ENCODE data around the gene SOX15. TPM values are rescaled to one million over a fixed set of nuclear protein-coding genes. Genes with fewer than 3 reads are reported as not detected.

SOX15 gene
- total RNA-seq, 1 experiment from 2014 or later, result 0.33 TPM

- H3K4me1 ChIP-seq (ENCODE audit: control insufficient read depth, insufficient read depth, low read length), result peaks cover 26% of the 10 kb centered on the region
- DNase-seq (ENCODE audit: low read depth, low spot score), result no peak
- TF ChIP-seq SIN3A (IDR thresholded peaks at IDR 0.05; ENCODE audit: borderline replicate concordance, insufficient read depth, low read depth, low read length), result no peak
- TF ChIP-seq CTCF (IDR thresholded peaks at IDR 0.05), result no peak; the same call in 1 of the 2 replicates
- no peak for TF ChIP-seq TCF7L2 (IDR thresholded peaks at IDR 0.05; ENCODE audit: low read depth, low read length)
- TF ChIP-seq POLR2AphosphoS5 (IDR thresholded peaks at IDR 0.05; ENCODE audit: low read depth, low read length), result no peak
- TF ChIP-seq REST (IDR thresholded peaks at IDR 0.05; ENCODE audit: insufficient read depth in 1 of 2, low read depth in 2 of 2, low read length in 1 of 2), result no peak
- no peak overlapping the region for H3K27ac ChIP-seq (ENCODE audit: low read length)
- intact Hi-C loops (cut with micrococcal nuclease; ENCODE audit: unreplicated experiment), result no loop called here
- ChIA-PET POLR2A (no interaction called here), CTCF (interaction anchor here (0.6 to 0.7 kb wide), 2 partner anchors 13 to 186 kb away, joined by 3 to 8 read pairs; no protein-coding TSS in a partner anchor)
- BruUV-seq (replicated peaks), result no TSS peak
- no peak for ATAC-seq
- H3K36me3 ChIP-seq (ENCODE audit: control insufficient read depth, insufficient read depth, low read length), result no peaks in the 10 kb centered on the region
- no peaks in the 10 kb centered on the region for H3K27me3 ChIP-seq (ENCODE audit: control insufficient read depth, insufficient read depth, low read length)
- in situ Hi-C loops (cut with HindIII; ENCODE audit: low pct_unique_long_range_greater_than_20kb, low sequenced_read_pairs), result no loop called here
- H3K4me3 ChIP-seq (ENCODE audit: low read depth in 2 of 2, low read length in 2 of 2), result no peak overlapping the region
- no peaks in the 10 kb centered on the region for H3K9me3 ChIP-seq (ENCODE audit: control insufficient read depth, insufficient read depth, low read depth, low read length)
Observed at GRCh38 chr17:7555320-7555948, 34.5 kb downstream of the SOX15 start.

GRCh38 chr17:7553356-7553755, 36.5 kb downstream of the SOX15 start:
- CTCF ChIA-PET, result no interaction called here

More at GRCh38 chr17:7553356-7553755, 36.5 kb downstream of the SOX15 start:
- intact Hi-C loops (cut with micrococcal nuclease; ENCODE audit: unreplicated experiment), result no loop called here
- in situ Hi-C loops (cut with HindIII; ENCODE audit: low pct_unique_long_range_greater_than_20kb, low sequenced_read_pairs), result no loop called here
- POLR2A ChIA-PET, result no interaction called here
- no peaks in the 10 kb centered on the region for H3K27me3 ChIP-seq (ENCODE audit: control insufficient read depth, insufficient read depth, low read length)
- DNase-seq (ENCODE audit: low read depth, low spot score) (no peak), ATAC-seq (no peak)
- BruUV-seq (replicated peaks), result no TSS peak
- no peak overlapping the region for H3K27ac ChIP-seq (ENCODE audit: low read length)
- H3K4me1 ChIP-seq (ENCODE audit: control insufficient read depth, insufficient read depth, low read length), result peaks cover 15% of the 10 kb centered on the region
- TF ChIP-seq CTCF (IDR thresholded peaks at IDR 0.05), result no peak
- TF ChIP-seq SIN3A (IDR thresholded peaks at IDR 0.05; ENCODE audit: borderline replicate concordance, insufficient read depth, low read depth, low read length), result no peak
- TF ChIP-seq TCF7L2 (IDR thresholded peaks at IDR 0.05; ENCODE audit: low read depth, low read length), result no peak
- no peak for TF ChIP-seq POLR2AphosphoS5 (IDR thresholded peaks at IDR 0.05; ENCODE audit: low read depth, low read length)
- no peak for TF ChIP-seq REST (IDR thresholded peaks at IDR 0.05; ENCODE audit: insufficient read depth in 1 of 2, low read depth in 2 of 2, low read length in 1 of 2)
- no peak overlapping the region for H3K4me3 ChIP-seq (ENCODE audit: low read depth in 2 of 2, low read length in 2 of 2)
- no peaks in the 10 kb centered on the region for H3K9me3 ChIP-seq (ENCODE audit: control insufficient read depth, insufficient read depth, low read depth, low read length)
- H3K36me3 ChIP-seq (ENCODE audit: control insufficient read depth, insufficient read depth, low read length), result no peaks in the 10 kb centered on the region
